ENCODE measurements around the gene BCL2A1. TPM values are rescaled to one million over a fixed set of nuclear protein-coding genes. Genes with fewer than 3 reads are reported as not detected.

The BCL2A1 gene
- total and polyA plus RNA-seq, 4 donors: 0.50 to 2.9 (median 1.2) TPM

- TF ChIP-seq, protein P1, sequence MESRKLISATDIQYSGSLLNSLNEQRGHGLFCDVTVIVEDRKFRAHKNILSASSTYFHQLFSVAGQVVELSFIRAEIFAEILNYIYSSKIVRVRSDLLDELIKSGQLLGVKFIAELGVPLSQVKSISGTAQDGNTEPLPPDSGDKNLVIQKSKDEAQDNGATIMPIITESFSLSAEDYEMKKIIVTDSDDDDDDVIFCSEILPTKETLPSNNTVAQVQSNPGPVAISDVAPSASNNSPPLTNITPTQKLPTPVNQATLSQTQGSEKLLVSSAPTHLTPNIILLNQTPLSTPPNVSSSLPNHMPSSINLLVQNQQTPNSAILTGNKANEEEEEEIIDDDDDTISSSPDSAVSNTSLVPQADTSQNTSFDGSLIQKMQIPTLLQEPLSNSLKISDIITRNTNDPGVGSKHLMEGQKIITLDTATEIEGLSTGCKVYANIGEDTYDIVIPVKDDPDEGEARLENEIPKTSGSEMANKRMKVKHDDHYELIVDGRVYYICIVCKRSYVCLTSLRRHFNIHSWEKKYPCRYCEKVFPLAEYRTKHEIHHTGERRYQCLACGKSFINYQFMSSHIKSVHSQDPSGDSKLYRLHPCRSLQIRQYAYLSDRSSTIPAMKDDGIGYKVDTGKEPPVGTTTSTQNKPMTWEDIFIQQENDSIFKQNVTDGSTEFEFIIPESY (IDR thresholded peaks at IDR 0.05): no peak
- TF ChIP-seq, protein P2, sequence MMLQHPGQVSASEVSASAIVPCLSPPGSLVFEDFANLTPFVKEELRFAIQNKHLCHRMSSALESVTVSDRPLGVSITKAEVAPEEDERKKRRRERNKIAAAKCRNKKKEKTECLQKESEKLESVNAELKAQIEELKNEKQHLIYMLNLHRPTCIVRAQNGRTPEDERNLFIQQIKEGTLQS (IDR thresholded peaks at IDR 0.05): no peak
- no peak for TF ChIP-seq MAX (IDR thresholded peaks at IDR 0.05)
- TF ChIP-seq RXRA (IDR thresholded peaks at IDR 0.05): no peak
- no peak for TF ChIP-seq FOXA2 (IDR thresholded peaks at IDR 0.05)
- TF ChIP-seq GABPA (IDR thresholded peaks at IDR 0.05 in 1 of 2, conservative IDR thresholded peaks at IDR 0.05 in 1 of 2): no peak
- TF ChIP-seq JUND (IDR thresholded peaks at IDR 0.05): no peak
These were observed 23.6 kb upstream of the BCL2A1 start (continued) for GRCh38 chr15:79994615-79995014.

DNA sequence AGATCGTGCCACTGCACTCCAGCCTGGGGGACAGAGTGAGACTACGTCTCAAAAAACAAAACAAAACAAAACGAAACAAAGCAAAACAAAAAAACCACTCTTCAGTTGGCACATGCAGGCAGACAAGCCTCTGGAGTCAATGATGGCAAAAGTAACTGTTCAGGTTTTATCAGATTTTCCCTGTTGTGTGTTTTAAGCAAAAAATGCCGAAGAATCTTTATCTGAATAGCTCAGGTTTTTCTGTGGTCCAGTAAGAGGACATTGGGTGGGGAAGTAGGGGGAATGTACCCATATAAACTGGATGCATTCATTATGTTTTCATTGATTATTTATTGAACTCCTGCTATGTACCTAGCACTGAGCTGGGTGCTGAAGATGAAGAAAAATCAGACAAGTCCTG lies 20.8 kb upstream of the BCL2A1 start:
- Histone ChIP-seq H3K9ac (ENCODE audit: low read depth in 1 of 2, low read length in 2 of 2) (no peak overlapping the region), H3K4me3 (ENCODE audit: low read depth in 1 of 3, low read length in 3 of 3) (no peak overlapping the region), H3K27ac (ENCODE audit: low read depth in 1 of 2, low read length in 2 of 2) (no peak overlapping the region), H3K9me3 (ENCODE audit: control insufficient read depth in 4 of 4, low read length in 3 of 4) (no peaks in the 10 kb centered on the region), H3K4me1 (ENCODE audit: control insufficient read depth in 4 of 4, insufficient read depth in 4 of 4, low read length in 3 of 4) (no peaks in the 10 kb centered on the region), H3K27me3 (ENCODE audit: control insufficient read depth in 4 of 4, insufficient read depth in 4 of 4, low read length in 3 of 4) (no peaks in the 10 kb centered on the region), H3K36me3 (ENCODE audit: control insufficient read depth in 4 of 4, insufficient read depth in 3 of 4, low read depth in 1 of 4, low read length in 3 of 4) (no peaks in the 10 kb centered on the region)
- WGBS: 69% methylated on average over 4 of the region's 4 CpGs
- DNase-seq (ENCODE audit: low spot score): no peak
- TF ChIP-seq NR2F2 (IDR thresholded peaks at IDR 0.05) (no peak), REST (IDR thresholded peaks at IDR 0.05) (no peak), EGR1 (IDR thresholded peaks at IDR 0.05; ENCODE audit: low read depth in 2 of 2) (no peak), TAF1 (conservative IDR thresholded peaks at IDR 0.05) (no peak), FOXA1 (IDR thresholded peaks at IDR 0.05) (no peak), FOXA2 (IDR thresholded peaks at IDR 0.05) (no peak), HNF4A (conservative IDR thresholded peaks at IDR 0.05) (no peak), MAX (IDR thresholded peaks at IDR 0.05) (no peak), HNF4G (IDR thresholded peaks at IDR 0.05) (no peak), JUND (IDR thresholded peaks at IDR 0.05) (no peak), RXRA (IDR thresholded peaks at IDR 0.05) (no peak), SP1 (IDR thresholded peaks at IDR 0.05) (no peak), RAD21 (IDR thresholded peaks at IDR 0.05) (no peak), GABPA (IDR thresholded peaks at IDR 0.05 in 1 of 2, conservative IDR thresholded peaks at IDR 0.05 in 1 of 2) (no peak), YY1 (IDR thresholded peaks at IDR 0.05) (no peak)
- TF ChIP-seq, protein P1 (IDR thresholded peaks at IDR 0.05): no peak
- TF ChIP-seq, protein P3, sequence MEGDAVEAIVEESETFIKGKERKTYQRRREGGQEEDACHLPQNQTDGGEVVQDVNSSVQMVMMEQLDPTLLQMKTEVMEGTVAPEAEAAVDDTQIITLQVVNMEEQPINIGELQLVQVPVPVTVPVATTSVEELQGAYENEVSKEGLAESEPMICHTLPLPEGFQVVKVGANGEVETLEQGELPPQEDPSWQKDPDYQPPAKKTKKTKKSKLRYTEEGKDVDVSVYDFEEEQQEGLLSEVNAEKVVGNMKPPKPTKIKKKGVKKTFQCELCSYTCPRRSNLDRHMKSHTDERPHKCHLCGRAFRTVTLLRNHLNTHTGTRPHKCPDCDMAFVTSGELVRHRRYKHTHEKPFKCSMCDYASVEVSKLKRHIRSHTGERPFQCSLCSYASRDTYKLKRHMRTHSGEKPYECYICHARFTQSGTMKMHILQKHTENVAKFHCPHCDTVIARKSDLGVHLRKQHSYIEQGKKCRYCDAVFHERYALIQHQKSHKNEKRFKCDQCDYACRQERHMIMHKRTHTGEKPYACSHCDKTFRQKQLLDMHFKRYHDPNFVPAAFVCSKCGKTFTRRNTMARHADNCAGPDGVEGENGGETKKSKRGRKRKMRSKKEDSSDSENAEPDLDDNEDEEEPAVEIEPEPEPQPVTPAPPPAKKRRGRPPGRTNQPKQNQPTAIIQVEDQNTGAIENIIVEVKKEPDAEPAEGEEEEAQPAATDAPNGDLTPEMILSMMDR (IDR thresholded peaks at IDR 0.05; ENCODE audit: low read depth, low read length, missing input control): no peak
- TF ChIP-seq, protein P2 (IDR thresholded peaks at IDR 0.05): no peak

All from liver (tissue), 9 donors.